ENCODE data around the gene LIPA.
"Not testable (repeated sequence)": the region's sequence is repeated elsewhere in the genome, so short reads cannot be mapped to it uniquely, and the experiment has no call there.

LIPA gene

GRCh38 chr10:89175816-89176215, 75.8 kb downstream of the LIPA start:
- Mint-ChIP-seq H3K4me3 (no peak overlapping the region), H3K27me3 (peaks cover 28 to 32% of the 10 kb centered on the region in 2 donors), H3K27ac (no peak overlapping the region), H3K4me1 (ENCODE audit: low read depth in 2 of 2) (no peaks in the 10 kb centered on the region), H3K9me3 (no peaks in the 10 kb centered on the region), H3K36me3 (ENCODE audit: insufficient read depth) (no peaks in the 10 kb centered on the region)
- no peak for DNase-seq
- no peak for ATAC-seq (replicated peaks)

GRCh38 chr10:89173075-89173474, 78.5 kb downstream of the LIPA start:
- H3K27ac Mint-ChIP-seq: no peak overlapping the region
- H3K4me1 Mint-ChIP-seq (ENCODE audit: low read depth in 2 of 2): no peaks in the 10 kb centered on the region
- no peaks in the 10 kb centered on the region for H3K9me3 Mint-ChIP-seq
- DNase-seq (no peak), ATAC-seq (replicated peaks) (no peak)
- H3K36me3 Mint-ChIP-seq (ENCODE audit: insufficient read depth): no peaks in the 10 kb centered on the region
- H3K27me3 Mint-ChIP-seq: peaks cover 35 to 38% of the 10 kb centered on the region in 2 donors
- H3K4me3 Mint-ChIP-seq: no peak overlapping the region

GRCh38 chr10:89171996-89172395, 79.6 kb downstream of the LIPA start:
- no peaks in the 10 kb centered on the region for H3K9me3 Mint-ChIP-seq
- no peak overlapping the region for H3K27ac Mint-ChIP-seq
- no peaks in the 10 kb centered on the region for H3K36me3 Mint-ChIP-seq (ENCODE audit: insufficient read depth)
- no peaks in the 10 kb centered on the region for H3K4me1 Mint-ChIP-seq (ENCODE audit: low read depth in 2 of 2)
- H3K4me3 Mint-ChIP-seq: no peak overlapping the region
- DNase-seq (no peak), ATAC-seq (replicated peaks) (no peak)
- peaks cover 35 to 38% of the 10 kb centered on the region in 2 donors for H3K27me3 Mint-ChIP-seq

- Mint-ChIP-seq H3K36me3 (ENCODE audit: insufficient read depth) (no peaks in the 10 kb centered on the region), H3K9me3 (no peaks in the 10 kb centered on the region), H3K4me3 (no peak overlapping the region), H3K4me1 (ENCODE audit: low read depth in 2 of 2) (no peaks in the 10 kb centered on the region), H3K27me3 (peaks cover 41 to 42% of the 10 kb centered on the region in 2 donors), H3K27ac (no peak overlapping the region)
- DNase-seq: no peak
- ATAC-seq (replicated peaks): no peak
Observed at GRCh38 chr10:89171263-89171872, 80.2 kb downstream of the LIPA start.

- not testable (repeated sequence) for H3K27ac Mint-ChIP-seq; H3K4me3 Mint-ChIP-seq; ATAC-seq (replicated peaks); DNase-seq; H3K9me3 Mint-ChIP-seq; H3K36me3 Mint-ChIP-seq (ENCODE audit: insufficient read depth)
- Mint-ChIP-seq H3K4me1 (ENCODE audit: low read depth in 2 of 2) (peaks cover 6 to 13% of the 10 kb centered on the region in 2 donors), H3K27me3 (peaks cover 43 to 47% of the 10 kb centered on the region in 2 donors)
Observed at GRCh38 chr10:89168354-89168900, 83.1 kb downstream of the LIPA start.

- no peak overlapping the region for H3K4me3 Mint-ChIP-seq
- peaks cover 9 to 17% of the 10 kb centered on the region in 2 donors for H3K4me1 Mint-ChIP-seq (ENCODE audit: low read depth in 2 of 2)
- no peaks in the 10 kb centered on the region for H3K36me3 Mint-ChIP-seq (ENCODE audit: insufficient read depth)
- H3K9me3 Mint-ChIP-seq: no peaks in the 10 kb centered on the region
- H3K27me3 Mint-ChIP-seq: peaks cover 38 to 42% of the 10 kb centered on the region in 2 donors
- ATAC-seq (replicated peaks): no peak
- no peak overlapping the region for H3K27ac Mint-ChIP-seq
- no peak for DNase-seq
Observed at GRCh38 chr10:89167915-89168314, 83.7 kb downstream of the LIPA start.

- no peak overlapping the region for H3K4me3 Mint-ChIP-seq
- H3K36me3 Mint-ChIP-seq (ENCODE audit: insufficient read depth): no peaks in the 10 kb centered on the region
- ATAC-seq (replicated peaks) (no peak), DNase-seq (no peak)
- H3K27me3 Mint-ChIP-seq: peaks cover 18 to 23% of the 10 kb centered on the region in 2 donors
- no peaks in the 10 kb centered on the region for H3K9me3 Mint-ChIP-seq
- peaks cover 9 to 17% of the 10 kb centered on the region in 2 donors for H3K4me1 Mint-ChIP-seq (ENCODE audit: low read depth in 2 of 2)
- H3K27ac Mint-ChIP-seq: no peak overlapping the region
Observed at GRCh38 chr10:89165923-89166322, 85.7 kb downstream of the LIPA start.

GRCh38 chr10:89164920-89165319, 86.7 kb downstream of the LIPA start:
- Mint-ChIP-seq H3K4me3 (no peak overlapping the region), H3K27me3 (peaks cover 18 to 22% of the 10 kb centered on the region in 2 donors), H3K4me1 (ENCODE audit: low read depth in 2 of 2) (peaks cover 9 to 17% of the 10 kb centered on the region in 2 donors), H3K27ac (no peak overlapping the region), H3K9me3 (no peaks in the 10 kb centered on the region), H3K36me3 (ENCODE audit: insufficient read depth) (no peaks in the 10 kb centered on the region)
- DNase-seq (no peak), ATAC-seq (replicated peaks) (no peak)

GRCh38 chr10:89164080-89164479, 87.5 kb downstream of the LIPA start:
- H3K27ac Mint-ChIP-seq: peak overlapping the region; percentile 84 to 90
- H3K36me3 Mint-ChIP-seq (ENCODE audit: insufficient read depth): no peaks in the 10 kb centered on the region
- peaks cover 17 to 19% of the 10 kb centered on the region in 2 donors for H3K27me3 Mint-ChIP-seq
- peaks cover 9 to 17% of the 10 kb centered on the region in 2 donors for H3K4me1 Mint-ChIP-seq (ENCODE audit: low read depth in 2 of 2)
- ATAC-seq (replicated peaks) (peak; percentile 23), DNase-seq (no peak)
- H3K9me3 Mint-ChIP-seq: no peaks in the 10 kb centered on the region
- H3K4me3 Mint-ChIP-seq: peak overlapping the region; percentile 63 to 74
